T47D (cell line): ENCODE results near the gene TTYH3.

Experiments used
- DNase-seq, 2 experiments: peaks; one replicate each; pipeline versions ENCODE4 v3.0.0 to v3.0.0-alpha.2; 2011 to 2012; ENCODE audit warnings: low read depth in 1 of 2, low spot score in 1 of 2
- JUND ChIP-seq: IDR thresholded peaks from 2 replicates; pipeline ENCODE4 v1.6.1; 2012; ENCODE audit warnings: low read depth
- in situ Hi-C: cut with HindIII; loops from 2 replicates; pipeline ENCODE4 v1.10.0; 2016; ENCODE audit warnings: low sequenced_read_pairs, low pct_unique_long_range_greater_than_20kb

The TTYH3 gene

GRCh38 chr7:2706685-2707126 is 74.9 kb downstream of the TTYH3 start:
- in situ Hi-C loops: no loop called here

GRCh38 chr7:2707481-2707880 is 75.7 kb downstream of the TTYH3 start:
- in situ Hi-C loops: no loop called here
- no peak for DNase-seq
- TF ChIP-seq JUND: no peak

More at GRCh38 chr7:2706685-2707126, 74.9 kb downstream of the TTYH3 start:
- TF ChIP-seq JUND: no peak
- no peak for DNase-seq

- DNase-seq: no peak
- in situ Hi-C loops: no loop called here
- no peak for TF ChIP-seq JUND
These were observed 76.3 kb downstream of the TTYH3 start for GRCh38 chr7:2708041-2708440.

GRCh38 chr7:2708547-2709310 is 76.9 kb downstream of the TTYH3 start:
- in situ Hi-C loops: no loop called here
- TF ChIP-seq JUND: no peak
- DNase-seq: no peak

- no peak for TF ChIP-seq JUND
- no peak for DNase-seq
- in situ Hi-C loops: no loop called here
These were observed 77.9 kb downstream of the TTYH3 start for GRCh38 chr7:2709553-2710285.

GRCh38 chr7:2710286-2710655 is 78.5 kb downstream of the TTYH3 start:
- DNase-seq: no peak
- in situ Hi-C loops: no loop called here
- TF ChIP-seq JUND: no peak

- in situ Hi-C loops: no loop called here
- DNase-seq: no peak
- TF ChIP-seq JUND: no peak
These were observed 79.2 kb downstream of the TTYH3 start for GRCh38 chr7:2710901-2711551.

- no peak for DNase-seq
- no peak for TF ChIP-seq JUND
- in situ Hi-C loops: no loop called here
These were observed 80.3 kb downstream of the TTYH3 start for GRCh38 chr7:2711895-2712675.

GRCh38 chr7:2713370-2713769 is 81.6 kb downstream of the TTYH3 start:
- in situ Hi-C loops: no loop called here
- no peak for DNase-seq

GRCh38 chr7:2713978-2714377 is 82.2 kb downstream of the TTYH3 start:
- in situ Hi-C loops: no loop called here
- DNase-seq: no peak
- TF ChIP-seq JUND: no peak

More at GRCh38 chr7:2713370-2713769, 81.6 kb downstream of the TTYH3 start:
- no peak for TF ChIP-seq JUND
